HG02588 (cell line): Measurements from ENCODE around the gene LSAMP.

Source experiments
- ATAC-seq: cut with Tn5 transposase; IDR thresholded peaks from one replicate; pipeline ENCODE4 v1.9.1; 2021; ENCODE audit warnings: mild to moderate bottlenecking, moderate library complexity; ENCODE audit not compliant: unreplicated experiment

Gene LSAMP

DNA sequence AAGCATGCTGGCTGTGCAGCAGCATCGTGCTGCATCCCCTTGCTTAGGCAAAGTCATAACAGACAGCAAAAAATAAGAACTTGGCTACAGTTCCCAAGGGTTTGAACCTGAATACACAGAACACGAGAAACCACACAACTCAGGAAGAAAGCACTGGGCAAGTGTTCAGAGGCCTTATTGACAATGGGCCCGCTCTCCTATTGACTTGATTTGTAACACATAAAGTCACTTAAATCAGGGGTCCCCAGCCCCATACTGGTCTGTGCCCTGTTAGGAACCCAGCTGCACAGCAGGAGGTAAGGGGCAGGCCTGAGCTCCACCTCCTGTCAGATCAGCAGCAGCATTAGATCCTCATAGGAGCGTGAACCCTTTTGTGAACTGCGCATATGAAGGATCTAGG, 145.1 kb downstream of the LSAMP start:
- no peak for ATAC-seq

DNA sequence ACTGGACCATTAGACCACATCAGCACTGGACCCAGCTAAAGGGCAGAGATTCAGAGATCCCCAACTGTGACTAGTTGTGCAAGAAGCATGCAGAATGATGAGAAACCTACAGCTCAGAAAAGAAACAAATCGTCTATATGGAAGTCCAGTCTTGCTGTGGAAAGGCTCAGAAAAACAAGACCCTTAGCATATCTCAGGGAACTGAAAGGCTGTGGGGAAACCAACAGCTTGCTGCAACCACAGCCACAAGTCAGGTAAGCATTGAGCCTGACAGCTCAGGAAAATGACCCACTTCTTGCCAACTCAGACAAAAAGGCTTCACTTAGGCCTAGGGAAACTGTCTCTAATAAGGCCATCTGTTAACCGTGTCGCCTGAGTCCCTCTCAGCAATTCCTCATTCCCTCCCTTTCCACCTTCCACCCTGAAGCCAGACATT, 145.6 kb downstream of the LSAMP start:
- ATAC-seq, result no peak

DNA sequence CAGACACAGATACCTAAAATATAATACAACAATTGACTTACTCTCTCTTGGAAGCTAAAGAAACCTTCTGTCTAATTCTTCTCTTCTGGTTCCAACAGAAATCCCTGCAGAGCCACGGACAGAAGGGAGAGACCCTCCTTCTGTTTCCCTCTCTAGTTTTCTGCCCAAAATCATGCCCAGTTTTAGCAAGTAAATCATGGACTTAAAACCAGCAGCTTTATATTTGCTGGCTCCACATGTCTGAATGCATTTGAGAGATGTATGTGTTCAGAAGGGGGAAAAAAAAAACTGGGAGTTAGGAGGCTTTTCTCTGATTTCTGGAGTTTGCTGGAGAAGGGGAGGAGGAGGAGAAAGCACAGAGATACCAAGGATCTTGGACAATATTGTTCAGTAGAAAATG, 147.1 kb downstream of the LSAMP start:
- ATAC-seq, result no peak

DNA sequence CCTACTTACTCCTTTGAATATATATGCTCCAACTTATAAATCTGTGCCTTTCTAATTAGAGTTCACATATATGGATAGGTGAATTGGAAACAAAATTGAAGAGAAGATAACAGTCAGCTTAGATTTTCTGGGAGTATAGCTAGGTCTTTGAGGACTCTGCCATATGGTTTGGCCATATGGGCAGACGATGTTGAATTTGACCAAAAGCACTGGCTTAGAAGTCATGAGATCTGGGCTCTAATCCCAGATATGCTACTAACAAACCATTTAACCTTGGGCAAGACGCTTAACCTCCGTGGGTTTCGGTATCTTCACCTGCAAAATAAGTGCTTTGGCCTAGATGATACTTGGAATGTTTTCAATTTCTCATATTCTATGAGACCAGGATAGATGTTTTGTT, 154.1 kb downstream of the LSAMP start:
- ATAC-seq, result no peak

DNA sequence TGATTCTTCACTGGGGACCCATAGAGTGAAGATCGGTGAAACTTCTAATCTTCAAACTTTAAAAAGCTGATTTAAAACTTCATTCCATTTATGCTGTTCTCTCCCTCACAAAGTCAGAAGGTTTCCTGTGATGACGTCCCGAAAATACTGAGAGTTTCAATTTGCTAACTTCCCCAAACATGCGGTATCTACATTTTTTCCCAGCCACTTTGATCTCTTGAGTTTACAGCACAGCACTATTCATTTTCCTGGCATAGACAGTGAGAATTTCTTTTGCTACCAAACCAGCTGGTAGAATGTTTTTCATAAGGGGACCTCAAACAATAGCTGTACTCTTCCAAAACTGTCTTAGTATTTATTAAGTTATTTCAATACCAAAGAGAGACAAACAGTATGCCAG, 156.8 kb downstream of the LSAMP start:
- ATAC-seq, result no peak

DNA sequence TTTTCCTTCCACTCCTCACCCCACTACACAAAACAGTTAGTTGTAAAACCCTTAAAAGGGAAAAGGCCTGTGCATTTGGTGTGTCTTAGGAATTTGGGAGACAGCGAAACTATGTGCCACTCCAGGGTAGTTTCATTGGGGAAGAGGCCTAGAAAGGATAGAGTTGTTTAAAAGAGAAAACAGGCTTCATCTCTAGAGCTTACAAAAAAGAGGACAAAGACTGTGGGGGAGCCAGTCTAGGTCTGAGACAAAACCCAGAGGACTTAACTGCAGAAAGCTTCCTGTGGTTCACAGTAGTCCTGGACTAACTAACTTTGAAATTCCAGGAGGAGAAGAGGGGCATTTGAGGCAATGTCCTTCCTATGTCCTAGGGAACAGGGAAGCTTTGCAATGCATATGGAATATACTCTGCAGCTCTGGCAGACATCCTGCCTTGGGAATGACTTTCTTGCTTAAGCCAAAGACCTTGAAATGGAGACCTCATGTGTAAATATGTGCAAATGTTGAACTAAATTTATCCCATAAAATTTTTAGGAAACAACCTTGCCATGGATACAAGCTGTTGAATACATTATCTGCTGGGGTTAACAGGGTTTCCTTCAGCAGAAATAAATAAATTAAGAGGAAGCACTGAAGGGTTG, 159.4 kb downstream of the LSAMP start:
- no peak for ATAC-seq

DNA sequence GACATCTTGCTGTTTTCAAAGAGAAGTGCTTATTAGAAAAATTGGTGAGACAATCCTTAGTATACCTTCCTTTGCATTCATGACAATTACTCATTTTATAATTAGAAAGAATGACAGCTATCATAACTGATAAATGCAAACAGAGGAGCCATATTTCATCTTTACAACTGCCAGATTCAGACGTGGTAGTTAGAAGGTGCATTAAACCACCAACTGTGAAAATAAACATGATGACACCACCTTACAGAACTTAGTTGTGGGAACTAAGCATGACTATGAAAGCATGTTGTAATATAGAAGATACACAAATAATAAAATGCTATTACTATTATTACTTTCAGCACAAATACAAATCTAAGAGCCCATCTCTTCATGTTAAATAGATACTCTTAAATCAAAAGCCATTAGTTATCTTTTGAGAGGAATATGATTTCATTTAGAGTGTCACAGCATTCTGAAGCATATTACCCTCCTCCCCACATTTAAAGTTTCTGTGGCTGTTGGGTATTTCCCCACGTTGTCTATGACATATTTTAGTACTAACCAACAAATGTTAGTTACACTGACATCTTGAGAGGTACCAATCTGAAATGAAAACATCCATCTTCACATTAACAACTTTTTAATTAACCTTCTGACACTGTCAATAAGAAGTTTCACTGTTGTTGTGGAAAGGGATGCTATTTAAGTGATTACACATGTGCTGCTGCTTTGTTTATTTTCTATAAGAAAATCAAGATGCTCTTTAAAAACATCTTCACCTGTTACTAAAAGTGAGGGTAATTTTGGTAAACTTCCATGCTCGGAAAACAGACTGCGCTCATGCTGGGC, 163.8 kb downstream of the LSAMP start:
- ATAC-seq, result no peak

DNA sequence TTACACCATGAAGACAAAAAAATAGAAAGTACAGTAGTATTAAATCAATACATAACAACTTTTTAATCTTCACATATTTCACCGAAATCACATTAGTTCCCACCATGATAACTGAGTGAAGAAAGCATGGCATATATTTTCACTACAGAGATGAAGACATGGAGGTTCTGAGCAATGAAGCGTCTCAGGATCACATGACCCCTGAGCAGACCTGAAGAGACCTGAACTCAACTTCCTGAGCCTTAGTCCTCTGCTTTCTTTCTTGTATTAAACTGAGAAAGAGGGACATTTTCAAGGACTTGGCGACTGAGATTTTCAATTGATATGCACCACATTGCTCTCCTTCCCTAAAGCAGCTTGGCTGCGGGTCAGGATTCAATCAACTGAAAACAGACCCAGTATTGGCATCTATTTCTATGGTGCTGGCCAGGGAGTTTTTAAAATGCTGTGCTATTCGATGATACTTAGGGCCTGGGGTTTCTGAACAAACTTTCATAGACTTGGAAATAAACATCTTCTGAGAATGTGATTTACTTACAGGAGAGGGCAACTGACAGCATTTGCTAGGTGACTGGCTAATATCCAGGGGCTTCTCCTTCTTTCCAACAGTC, 165.1 kb downstream of the LSAMP start:
- no peak for ATAC-seq

DNA sequence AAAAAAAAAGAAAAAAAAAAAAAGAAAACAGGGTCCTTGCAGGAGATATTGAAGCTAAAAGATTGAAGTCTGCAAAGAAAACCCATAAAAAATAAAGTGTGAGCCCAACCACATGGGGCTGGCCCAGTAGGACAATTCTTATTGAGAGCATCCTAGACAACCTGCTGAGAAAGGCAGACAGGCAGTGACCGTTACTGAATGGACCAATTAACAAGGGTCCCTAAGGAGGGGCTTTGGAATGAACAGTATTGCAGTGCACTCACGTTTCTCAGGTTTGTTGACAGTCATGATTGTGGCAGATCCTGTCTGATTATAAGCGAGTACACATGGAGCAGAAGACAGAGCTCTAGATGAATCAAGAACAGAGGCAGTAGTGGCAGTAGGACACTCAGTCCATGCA, 168.6 kb downstream of the LSAMP start:
- no peak for ATAC-seq

DNA sequence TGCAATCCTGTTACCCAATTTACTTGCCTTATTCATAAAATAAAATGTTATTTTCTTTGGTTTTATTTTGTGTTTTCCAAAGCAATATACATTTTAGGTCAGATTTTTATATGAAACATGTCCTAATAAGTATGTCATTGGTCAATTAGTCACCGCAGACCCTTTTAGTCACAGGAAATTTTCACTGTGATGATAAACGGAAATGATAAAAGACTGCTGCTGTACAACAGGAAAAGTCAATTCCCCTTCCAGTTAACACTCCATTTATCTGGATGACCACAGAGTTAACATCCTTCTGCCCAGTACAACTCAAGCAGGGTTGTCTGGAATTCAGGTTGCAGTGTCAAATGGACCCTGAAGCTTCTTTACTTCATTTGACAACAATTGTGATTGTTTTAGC, 175.2 kb downstream of the LSAMP start:
- ATAC-seq, result no peak

DNA sequence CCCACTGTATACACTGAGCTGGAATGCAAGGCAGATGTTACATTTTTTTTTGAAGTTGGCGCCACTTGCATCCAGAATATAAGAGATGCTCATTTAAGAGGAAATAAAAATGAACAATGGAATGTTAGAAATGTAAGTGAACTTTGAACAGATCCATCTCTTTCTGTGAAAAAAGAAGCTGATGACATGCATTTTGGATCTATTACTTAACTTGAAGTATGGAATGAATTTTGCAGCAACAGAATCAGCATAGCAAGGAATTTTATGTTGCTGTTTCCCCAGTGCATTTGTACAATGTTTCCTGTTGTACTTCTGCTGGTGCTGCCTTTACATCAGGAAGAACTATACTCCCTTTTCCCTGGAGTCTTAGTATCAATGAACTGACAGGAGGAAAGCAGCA, 178.2 kb downstream of the LSAMP start:
- no peak for ATAC-seq

DNA sequence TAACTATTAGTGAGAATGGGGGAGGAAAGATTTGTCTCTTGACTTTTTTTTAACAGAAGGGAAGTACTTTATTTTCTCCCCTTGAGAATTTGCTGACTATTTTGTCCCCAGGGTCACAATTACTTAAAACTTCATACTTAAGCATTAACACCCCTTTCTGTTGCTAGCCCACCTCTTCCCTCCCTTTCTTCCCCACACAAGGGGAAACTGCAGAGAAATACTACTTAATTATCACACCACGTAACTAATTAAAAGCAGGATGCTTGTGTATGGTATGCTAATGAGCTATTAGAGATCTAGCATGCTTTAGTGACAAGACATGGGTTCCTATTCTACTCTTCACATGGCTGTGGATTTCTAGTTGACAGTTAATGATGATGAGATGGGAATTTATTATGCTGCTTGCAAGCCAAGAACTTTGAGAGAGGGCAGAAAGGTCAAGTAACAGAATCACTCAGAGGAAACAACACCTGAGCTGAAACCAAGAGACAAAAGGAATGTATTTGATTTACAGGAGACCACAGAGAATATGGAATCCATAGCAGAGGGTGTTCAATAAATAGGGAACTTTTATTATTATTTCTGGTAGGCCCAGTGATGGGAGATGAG, 179.2 kb downstream of the LSAMP start:
- no peak for ATAC-seq

DNA sequence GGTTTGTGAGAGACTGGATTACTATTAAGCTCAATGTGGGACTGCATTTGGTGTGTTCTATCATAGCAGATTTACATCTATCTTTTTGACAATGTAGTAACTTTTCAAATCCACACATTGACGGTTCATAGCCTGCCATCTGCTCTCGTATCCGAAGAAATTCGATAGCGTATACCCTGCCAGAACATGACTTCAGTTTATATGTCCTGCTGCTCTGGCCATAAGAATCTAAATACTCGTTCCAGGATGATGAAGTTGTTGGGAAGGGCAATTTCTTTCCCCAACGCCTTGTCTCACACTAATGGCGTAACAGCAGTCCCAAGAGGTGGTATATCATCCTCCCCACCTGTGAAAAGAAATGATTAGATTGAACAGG, 180.0 kb downstream of the LSAMP start:
- no peak for ATAC-seq

DNA sequence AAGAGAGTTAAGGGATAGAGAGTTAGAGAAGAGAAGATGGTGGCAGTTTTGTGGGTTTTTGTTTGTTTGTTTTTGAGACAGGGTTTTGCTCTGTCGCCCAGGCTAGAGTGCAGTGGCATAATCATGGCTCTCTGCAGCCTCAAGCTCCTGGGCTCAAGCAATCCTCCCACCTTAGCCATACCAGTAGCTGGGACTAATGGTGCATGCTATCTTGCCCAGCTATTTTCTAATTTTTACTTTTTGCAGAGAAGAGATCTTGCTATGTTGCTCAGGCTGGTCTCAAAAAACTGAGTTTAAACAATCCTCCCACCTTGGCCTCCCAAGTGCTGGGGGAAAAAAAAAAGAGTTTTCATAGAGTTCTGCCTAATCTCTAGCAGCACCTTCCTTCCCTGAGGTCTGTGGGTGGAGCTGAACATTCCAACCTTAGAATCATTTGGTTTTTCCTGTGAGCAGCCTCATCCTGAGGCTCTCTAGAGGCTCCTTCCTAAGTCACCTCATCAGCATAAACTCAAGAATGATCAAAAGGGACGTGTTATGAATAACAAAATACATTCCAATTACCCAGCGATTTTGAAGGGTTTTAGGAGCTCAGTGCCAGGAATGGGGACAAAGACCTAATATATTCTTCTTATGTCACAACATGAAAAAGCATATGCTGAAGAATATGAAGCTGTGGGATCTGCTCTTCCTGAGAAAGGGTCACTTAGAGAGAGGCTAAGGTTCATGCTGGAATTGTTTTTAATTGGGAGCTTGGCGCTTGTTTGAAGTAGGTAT, 180.6 kb downstream of the LSAMP start:
- no peak for ATAC-seq

DNA sequence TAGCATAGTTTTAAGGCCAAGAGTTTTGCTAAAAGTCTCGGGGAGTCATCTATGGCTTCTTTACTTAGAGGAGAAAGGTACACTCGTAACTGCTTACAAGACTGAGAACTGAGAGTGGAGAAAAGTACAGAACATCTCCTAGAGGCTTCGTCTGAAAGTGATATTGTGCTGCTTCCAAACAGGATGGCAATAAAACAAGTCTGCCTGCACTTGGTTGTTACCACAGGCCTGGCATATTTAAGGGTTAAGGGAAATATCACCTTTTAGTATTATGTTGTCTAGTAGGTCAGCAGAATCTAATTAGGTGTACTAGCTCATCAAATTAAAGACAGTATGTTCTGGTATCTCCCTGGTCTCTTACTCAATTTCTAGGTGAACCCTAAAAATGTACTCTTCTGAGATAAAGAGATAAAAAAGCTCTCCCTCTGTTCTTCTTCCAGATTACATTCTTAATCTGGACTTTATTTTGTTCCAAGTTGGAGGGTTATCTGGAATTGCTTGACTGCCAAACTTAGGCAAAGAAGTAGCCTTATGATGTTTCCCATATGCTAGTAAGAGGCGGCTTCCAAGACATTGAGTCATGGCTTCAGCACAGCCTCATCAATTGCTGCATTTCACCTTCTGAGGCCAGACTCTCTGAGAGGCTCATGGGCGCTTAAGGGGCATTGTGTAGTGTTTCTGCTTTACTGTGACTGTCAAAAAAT, 181.3 kb downstream of the LSAMP start:
- ATAC-seq, result no peak

DNA sequence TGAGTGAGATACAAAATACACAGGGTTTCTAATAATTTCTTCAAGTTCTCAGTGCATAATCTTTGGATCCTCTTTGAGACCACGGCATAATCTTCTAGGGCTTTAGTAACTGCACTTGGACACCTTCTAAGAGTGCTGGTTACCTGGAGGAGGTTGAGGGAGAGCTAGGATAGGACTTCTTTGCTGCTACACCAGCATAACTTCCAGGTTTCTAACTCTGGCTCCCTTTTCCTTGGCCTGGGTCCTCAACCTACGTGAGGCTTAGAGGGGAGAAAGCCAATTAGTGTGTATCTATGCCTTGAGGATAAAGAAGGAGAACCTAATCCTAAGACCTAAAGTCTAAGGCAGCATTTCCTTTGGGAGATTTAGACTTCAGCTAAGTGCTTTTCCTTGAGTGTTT, 184.8 kb downstream of the LSAMP start:
- ATAC-seq, result no peak

DNA sequence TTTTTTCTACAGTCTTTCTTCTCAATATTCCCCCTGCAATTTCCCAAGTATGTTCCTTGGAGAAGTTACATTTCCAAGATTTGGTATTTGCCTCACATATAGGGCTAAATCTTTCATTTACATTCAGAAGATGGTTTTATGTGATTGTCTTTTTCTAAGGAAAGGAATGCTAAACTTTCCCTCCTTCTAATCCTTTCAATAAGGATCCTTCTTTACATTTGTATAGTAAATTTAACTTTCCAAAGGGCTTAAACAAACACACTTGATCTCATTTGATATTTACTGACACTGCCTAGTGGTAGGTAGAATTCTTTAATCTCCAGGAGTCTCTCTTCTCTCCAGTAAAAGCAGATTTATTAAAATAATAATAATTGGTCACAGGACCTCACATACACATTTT, 185.3 kb downstream of the LSAMP start:
- no peak for ATAC-seq

DNA sequence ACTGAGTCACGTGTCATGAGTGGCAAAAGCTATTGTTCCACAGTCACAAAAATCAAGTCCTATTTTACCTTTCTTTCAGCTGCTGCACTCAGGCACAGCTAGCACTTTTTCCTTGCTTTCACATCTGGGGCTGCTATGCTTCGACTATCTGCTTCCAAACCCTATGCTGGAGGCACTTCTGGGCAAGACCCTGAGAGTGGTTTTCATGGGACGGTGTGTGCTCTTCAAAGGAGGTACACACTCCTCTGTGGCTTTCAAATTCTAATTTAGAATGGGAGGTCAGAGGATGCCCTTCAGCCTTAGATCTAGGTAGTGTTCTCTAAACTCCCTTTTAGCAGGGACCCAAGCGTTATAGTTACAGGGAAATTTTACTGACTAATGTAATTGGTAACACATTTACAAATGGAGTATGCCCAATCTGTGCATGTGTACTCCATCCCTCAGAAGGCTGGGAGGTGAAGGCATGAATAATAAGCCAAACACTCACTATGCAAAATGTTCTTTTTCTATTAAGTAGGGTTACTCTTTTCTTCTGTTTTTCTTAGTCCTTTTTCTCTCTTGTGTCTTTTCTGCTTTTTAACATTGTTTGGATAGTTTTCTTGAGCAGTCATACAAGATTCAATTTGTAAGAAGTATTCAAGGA, 188.3 kb downstream of the LSAMP start:
- no peak for ATAC-seq

DNA sequence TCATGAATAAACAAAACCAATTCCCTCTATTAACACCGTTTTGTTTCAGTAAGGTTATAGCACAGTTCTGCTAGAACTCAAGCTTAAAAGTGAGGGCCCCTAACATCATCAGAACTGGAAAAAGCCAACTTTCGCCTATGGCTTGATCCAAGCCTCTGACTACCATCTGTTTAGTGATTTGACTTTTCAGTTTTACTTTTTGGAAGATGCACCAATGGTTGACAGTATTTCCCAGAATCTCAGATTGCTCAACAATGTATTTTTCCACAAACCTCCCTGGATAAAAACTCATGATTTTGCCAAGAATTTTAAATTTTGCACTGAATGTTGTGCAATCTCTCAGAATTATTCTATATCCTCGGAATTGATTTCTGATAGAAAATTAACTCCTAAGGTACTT, 190.7 kb downstream of the LSAMP start:
- no peak for ATAC-seq

DNA sequence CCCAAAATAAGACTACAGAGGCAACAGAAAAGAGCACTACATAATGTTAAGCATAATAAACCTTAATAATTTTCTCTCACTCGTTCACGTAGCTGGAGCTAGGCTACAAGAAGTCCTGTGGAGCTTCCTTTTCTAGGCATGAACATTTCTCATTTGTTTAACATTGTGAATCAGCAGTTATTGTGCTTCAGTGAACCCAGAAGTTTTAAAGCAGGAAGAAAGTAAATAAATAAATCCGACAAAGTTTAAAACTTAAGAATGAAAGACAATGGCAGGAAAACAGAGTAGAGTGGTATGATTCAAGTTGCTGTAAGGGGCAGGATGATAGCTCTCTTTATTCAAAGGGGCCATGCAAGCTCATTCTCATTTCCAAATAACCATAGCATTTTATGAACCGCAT, 191.8 kb downstream of the LSAMP start:
- ATAC-seq, result no peak
